Ovary (tissue), 3 donors: Measurements from ENCODE around the gene HTR1D.

Experiments
- CTCF ChIP-seq, 3 donors: fragments of 450-650 bp in 2 of 3; fragments of 200-600 bp in 1 of 3; IDR thresholded peaks; one replicate each; pipeline versions ENCODE4 v1.5.1 to v1.8.0; 2016 to 2022; ENCODE audit warnings: antibody characterized with exemption in 3 of 3, mild to moderate bottlenecking in 1 of 3
- EP300 ChIP-seq: sonication (generic); formaldehyde crosslinking; IDR thresholded peaks from one replicate; pipeline ENCODE4 v1.6.1; 2017; ENCODE audit warnings: antibody characterized with exemption
- POLR2A ChIP-seq: fragments of 450-650 bp; IDR thresholded peaks from one replicate; pipeline ENCODE4 v1.6.1; 2017; ENCODE audit warnings: antibody characterized with exemption, mild to moderate bottlenecking, moderate library complexity
- donor health status: DM: no; HTN: no; CAD: no.

GRCh38 chr1:23210351-23210785 is 6.9 kb downstream of the HTR1D start:
- no peak for TF ChIP-seq POLR2A
- no peak for TF ChIP-seq CTCF (IDR thresholded peaks at IDR 0.05)
- TF ChIP-seq EP300 = no peak
